Central memory CD8-positive, alpha-beta T cell (primary cell): ENCODE results near the gene FEV.
A peak's percentile ranks its signal among the peaks of the same experiment; 100 is the strongest.

Experiments
- ATAC-seq: fragments of 150-1000 bp; cut with Tn5 transposase; replicated peaks from 2 replicates; pipeline ENCODE4 v1.10.0; 2022; ENCODE audit warnings: mild to moderate bottlenecking, moderate FRiP score, moderate number of reproducible peaks; ENCODE audit not compliant: poor library complexity, severe bottlenecking; ENCODE audit errors: extremely low read depth
- DNase-seq, 2 donors: peaks; one replicate each; pipeline ENCODE4 v3.0.0; 2021; ENCODE audit warnings: low spot score in 2 of 2
- H3K27ac Mint-ChIP-seq: one replicate; pipeline ENCODE4 v1.8.0; 2022; ENCODE audit warnings: low read depth, mild to moderate bottlenecking, moderate library complexity, mixed read lengths
- H3K27me3 Mint-ChIP-seq: one replicate; pipeline ENCODE4 v1.8.0; 2022; ENCODE audit warnings: mixed read lengths
- H3K36me3 Mint-ChIP-seq: one replicate; pipeline ENCODE4 v1.8.0; 2022; ENCODE audit warnings: mild to moderate bottlenecking, moderate library complexity, mixed read lengths; ENCODE audit not compliant: insufficient read depth
- H3K4me1 Mint-ChIP-seq: one replicate; pipeline ENCODE4 v1.8.0; 2022; ENCODE audit warnings: mixed read lengths
- H3K4me3 Mint-ChIP-seq: one replicate; pipeline ENCODE4 v1.8.0; 2022; ENCODE audit warnings: mild to moderate bottlenecking, moderate library complexity, mixed read lengths
- H3K9me3 Mint-ChIP-seq: one replicate; pipeline ENCODE4 v1.8.0; 2022; ENCODE audit warnings: mixed read lengths

The FEV gene

DNA sequence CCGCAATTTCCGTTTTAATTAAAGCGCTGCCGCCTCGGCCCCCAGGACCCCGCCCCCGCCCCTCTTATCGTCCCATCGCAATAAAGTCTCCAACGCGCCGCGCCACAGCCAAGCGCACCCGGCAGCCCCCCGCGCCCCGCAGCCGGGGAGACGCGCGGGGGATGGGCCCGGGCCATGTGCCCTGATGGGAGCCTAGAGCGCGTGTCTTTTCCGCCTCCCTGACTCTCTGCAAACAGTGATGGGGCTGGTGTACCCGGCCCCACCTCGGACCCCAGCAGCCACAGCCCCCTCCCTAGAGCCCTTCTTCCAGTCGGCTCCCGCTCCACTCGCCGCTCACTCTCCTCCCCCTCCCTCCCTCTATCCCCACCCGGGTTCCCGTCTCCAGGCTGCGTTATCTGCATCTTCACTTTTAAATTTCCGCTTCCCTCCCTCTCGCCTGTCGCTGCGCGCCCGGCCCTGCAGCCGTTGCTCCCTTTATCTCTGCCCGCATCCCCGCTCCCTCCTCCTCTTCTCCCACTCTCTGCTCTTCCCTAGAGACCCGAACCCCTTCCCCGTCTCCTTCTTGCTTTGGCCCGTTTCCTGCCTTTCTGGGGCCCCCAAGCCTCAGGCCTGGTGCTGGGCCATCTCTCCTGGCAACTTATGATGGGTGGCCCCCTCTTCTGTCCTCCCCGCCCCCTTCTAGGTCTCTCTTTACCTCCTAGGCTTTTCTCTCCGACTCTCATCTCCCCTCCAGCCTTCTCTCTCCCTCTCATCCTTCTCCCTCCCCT is 524 bp upstream of the FEV start:
- Mint-ChIP-seq H3K27ac (no peak overlapping the region), H3K27me3 (peaks cover 100% of the 10 kb centered on the region), H3K36me3 (peaks cover 1% of the 10 kb centered on the region), H3K4me1 (peaks cover 33% of the 10 kb centered on the region), H3K9me3 (no peaks in the 10 kb centered on the region), H3K4me3 (peak overlapping the region; percentile 10)
- ATAC-seq (no peak), DNase-seq (no peak)

DNA sequence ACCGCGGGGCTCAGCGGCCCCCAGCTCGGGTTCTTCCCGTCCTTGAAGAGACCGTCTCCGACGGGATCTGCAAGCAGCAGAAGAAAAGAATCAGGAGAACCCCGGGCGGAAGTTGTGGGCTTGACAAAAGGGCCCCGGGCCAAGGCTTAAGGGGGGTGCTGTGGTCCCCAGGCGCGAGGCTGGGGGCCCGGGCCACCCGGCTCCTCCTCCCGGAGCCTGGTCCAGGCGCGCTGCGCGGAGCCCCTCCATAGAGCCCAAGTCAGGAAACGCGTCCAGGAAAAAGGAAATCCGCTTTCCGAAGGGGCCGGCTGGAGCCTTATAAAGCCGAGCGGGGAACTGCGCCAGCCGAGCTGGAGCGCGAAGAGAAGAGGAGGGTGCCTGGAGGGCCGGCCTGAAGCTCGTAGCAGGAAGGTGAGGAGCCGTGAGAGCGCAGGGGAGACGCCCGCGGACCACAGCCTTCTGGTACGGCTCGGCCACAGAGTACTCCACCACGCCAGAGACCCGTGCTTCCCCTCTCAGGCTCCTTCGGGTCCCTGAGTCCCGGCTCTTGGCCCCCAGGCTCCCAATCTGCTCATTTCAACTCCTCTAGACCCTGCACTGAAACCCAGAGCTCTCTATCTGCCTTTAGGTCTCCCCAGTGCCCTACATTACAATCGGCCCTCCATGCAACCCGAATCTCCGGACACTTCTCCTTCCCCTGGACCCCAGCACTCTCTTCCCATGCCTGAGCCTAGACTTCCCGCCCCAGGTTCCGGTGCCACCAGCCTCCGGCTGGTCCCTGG is 554 bp downstream of the FEV start:
- Mint-ChIP-seq H3K27me3 (peaks cover 100% of the 10 kb centered on the region), H3K36me3 (peaks cover 1% of the 10 kb centered on the region), H3K9me3 (no peaks in the 10 kb centered on the region), H3K27ac (no peak overlapping the region), H3K4me1 (peaks cover 39% of the 10 kb centered on the region), H3K4me3 (peak overlapping the region; percentile 55)
- no peak for ATAC-seq
- DNase-seq = no peak

DNA sequence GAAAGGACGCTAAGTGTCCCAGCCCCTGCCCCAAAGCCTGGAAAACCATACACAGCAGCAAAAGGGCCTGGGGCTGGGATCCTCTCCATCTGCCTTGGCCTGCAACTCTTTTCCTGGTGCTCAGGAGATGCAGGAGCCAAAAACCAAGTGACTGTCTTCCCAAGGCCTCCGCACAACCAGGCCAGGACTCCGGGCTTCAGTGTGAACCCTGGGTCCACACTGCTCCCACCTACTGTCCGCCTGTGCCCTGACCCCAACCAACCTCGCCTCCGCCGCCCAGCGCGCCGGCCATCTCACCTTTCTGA is 1.1 kb downstream of the FEV start:
- ATAC-seq = no peak
- no peaks in the 10 kb centered on the region for H3K9me3 Mint-ChIP-seq
- no peak overlapping the region for H3K27ac Mint-ChIP-seq
- peaks cover 1% of the 10 kb centered on the region for H3K36me3 Mint-ChIP-seq
- H3K4me1 Mint-ChIP-seq = peaks cover 39% of the 10 kb centered on the region
- peak overlapping the region; percentile 55 for H3K4me3 Mint-ChIP-seq
- H3K27me3 Mint-ChIP-seq = peaks cover 100% of the 10 kb centered on the region
- DNase-seq = no peak

DNA sequence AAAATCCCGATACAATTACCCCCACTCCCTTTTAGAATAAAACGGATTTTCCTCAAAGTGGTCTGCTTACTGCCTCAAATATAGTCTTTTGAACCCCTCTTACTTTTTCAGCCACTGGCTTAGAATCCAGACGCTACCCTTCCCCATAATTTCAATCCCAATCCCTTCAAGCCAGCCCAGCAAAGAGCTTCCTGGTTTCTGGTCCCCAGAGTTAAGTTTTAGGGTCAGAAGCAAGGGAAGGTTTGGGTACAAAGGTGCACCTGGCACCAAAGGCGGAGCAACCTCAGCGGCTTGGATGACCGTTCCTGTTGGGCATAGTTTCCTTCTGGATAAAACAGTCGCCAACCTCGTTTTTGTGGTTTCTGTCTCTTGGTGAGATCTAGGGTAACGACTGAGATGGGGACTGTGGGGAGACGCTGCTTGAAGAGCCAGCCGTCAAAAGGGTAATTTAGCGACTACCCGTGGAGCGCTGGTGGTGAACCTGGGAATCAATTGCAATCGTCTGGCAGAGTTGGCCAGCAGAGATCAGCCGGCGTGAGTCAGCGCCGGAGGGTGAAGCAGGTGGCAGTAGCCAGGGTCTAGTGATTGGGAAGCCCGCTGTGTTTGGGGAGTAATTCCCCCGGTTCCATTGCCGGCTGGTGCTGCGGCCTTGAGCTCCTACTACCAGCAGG is 1.6 kb downstream of the FEV start:
- peaks cover 100% of the 10 kb centered on the region for H3K27me3 Mint-ChIP-seq
- no peaks in the 10 kb centered on the region for H3K9me3 Mint-ChIP-seq
- no peak overlapping the region for H3K27ac Mint-ChIP-seq
- H3K4me1 Mint-ChIP-seq = peaks cover 39% of the 10 kb centered on the region
- no peak for DNase-seq
- H3K36me3 Mint-ChIP-seq = peaks cover 1% of the 10 kb centered on the region
- peak overlapping the region; percentile 55 for H3K4me3 Mint-ChIP-seq
- no peak for ATAC-seq

DNA sequence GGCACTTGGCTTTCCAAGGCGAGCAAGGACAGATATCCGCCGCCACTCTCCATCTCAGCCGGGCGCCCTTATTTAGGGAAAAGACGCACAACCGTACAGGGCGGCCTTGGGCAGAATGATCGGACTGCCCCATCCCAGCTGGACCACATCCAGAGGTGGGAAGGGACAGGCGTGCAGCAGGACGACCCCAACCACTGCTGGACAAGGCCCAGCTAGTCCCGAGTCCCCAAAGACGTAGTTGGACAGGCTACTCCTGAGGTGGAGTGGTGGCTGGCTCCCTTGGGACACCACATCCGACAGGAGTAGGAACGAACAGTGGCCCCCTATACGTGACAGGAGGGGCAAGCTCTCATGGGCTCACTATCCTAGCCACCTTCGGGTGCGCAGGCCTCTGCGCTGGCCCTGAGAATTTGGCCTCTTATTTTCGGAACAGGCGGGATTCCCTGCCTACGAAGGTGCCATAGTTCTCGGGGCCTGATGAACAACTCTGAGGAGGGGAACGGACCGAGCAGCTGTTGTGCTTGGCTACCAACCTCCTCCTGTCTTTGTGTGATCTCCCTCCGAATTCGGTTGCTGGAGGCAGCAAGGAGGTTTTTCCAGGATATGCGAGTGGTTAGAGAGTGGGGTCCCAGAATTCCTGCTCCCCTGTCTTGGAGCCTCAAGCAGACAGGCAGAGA is 2.3 kb downstream of the FEV start:
- Mint-ChIP-seq H3K27me3 (peaks cover 100% of the 10 kb centered on the region), H3K36me3 (peaks cover 1% of the 10 kb centered on the region), H3K27ac (no peak overlapping the region), H3K4me3 (peak overlapping the region; percentile 55), H3K4me1 (peaks cover 39% of the 10 kb centered on the region), H3K9me3 (no peaks in the 10 kb centered on the region)
- no peak for ATAC-seq
- no peak for DNase-seq

DNA sequence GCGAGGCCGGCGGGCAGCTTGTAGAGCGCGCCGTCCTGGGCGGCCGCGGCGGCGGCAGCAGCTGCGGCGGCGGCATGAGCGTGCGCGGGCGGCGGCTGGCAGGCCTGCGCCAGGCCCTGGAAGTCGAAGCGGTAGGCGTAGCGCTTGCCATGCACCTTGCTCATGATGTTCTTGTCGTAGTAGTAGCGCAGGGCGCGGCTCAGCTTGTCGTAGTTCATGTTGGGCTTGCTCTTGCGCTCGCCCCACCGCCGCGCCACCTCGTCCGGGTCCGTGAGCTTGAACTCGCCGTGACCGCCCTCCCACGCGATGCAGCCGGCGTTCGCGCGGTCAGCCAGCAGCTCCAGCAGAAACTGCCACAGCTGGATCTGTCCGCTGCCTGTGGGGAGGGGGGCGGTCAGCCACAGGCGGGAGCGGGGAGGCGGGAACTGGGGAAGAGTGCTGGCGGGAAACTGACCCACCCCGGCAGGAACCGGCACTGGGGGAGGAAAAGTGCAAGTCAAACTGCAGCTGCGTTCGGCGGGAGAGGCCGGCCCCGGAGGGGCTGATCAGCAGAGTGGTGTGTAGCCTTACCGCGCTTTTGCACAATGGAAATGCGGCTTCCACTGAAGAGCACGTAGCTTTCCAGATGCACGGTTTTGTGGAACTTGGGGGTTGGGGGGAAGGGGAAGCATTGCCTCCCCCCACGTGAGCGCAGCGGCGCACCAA is 3.0 kb downstream of the FEV start:
- Mint-ChIP-seq H3K36me3 (peaks cover 1% of the 10 kb centered on the region), H3K27ac (no peak overlapping the region), H3K9me3 (no peaks in the 10 kb centered on the region), H3K27me3 (peaks cover 100% of the 10 kb centered on the region), H3K4me3 (peak overlapping the region; percentile 55), H3K4me1 (peaks cover 39% of the 10 kb centered on the region)
- no peak for DNase-seq
- peak; percentile 37 for ATAC-seq

DNA sequence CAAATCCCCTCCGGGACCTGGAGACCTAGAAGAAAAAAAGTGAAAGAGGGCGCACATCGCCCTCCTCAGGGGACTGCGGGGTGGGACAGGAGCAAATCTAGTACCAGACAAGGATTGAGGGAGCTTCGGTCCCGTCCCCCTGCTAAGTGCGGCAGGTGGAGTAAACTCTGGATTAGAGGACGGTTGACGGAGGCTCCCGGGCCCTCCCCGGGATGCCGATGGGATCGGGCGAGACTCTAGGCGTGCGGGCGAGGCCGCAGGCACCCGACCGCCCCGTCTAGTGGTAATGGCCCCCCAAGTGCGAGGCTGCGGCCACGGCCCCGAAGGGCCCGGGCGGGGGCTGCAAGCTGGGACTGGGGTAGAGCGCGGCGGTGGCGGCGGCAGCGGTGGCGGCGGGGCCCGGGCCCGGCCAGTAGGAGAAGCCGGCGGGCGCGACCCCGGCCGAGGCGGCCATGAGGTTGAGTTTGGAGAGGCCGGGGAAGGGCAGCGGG is 3.5 kb downstream of the FEV start:
- H3K4me1 Mint-ChIP-seq = peaks cover 39% of the 10 kb centered on the region
- H3K9me3 Mint-ChIP-seq = no peaks in the 10 kb centered on the region
- no peak overlapping the region for H3K27ac Mint-ChIP-seq
- peak overlapping the region; percentile 77 for H3K4me3 Mint-ChIP-seq
- no peak for ATAC-seq
- peaks cover 1% of the 10 kb centered on the region for H3K36me3 Mint-ChIP-seq
- no peak for DNase-seq
- H3K27me3 Mint-ChIP-seq = peaks cover 100% of the 10 kb centered on the region

DNA sequence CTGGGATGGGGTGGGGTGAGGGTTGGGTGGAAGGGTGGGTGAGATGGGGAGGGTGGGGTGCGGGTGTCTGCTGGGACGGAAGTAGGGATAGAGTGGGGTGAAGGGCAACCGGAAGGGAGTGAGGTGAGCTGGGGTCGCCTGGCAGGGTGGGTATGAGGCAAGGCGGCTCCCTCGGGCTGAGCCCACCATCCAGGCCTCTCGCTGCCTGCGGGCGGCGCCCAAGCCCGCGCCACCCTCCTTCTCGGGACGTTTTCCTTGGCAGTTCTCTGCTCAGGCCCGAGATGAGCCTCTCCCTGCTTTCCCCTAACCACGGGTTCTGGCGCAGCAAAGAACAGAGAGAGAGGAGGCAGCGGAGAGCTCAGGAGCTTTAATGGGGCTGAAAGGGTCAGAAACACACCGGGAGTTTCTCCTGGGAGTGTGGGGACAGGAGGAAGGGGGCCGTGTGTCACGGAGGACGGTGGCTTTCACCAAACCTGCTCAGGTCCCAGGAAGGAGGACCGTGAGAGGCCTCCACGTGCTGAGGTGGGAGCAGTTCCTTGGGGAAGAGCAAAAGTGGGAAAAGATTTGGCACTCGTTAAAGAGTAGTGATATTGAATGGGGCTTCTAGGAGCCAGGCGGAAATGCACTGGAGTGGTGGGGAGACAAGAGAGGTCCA is 4.1 kb downstream of the FEV start:
- ATAC-seq = no peak
- Mint-ChIP-seq H3K27ac (peak overlapping the region; percentile 74), H3K9me3 (no peaks in the 10 kb centered on the region), H3K4me3 (peak overlapping the region; percentile 77), H3K27me3 (peaks cover 100% of the 10 kb centered on the region), H3K4me1 (peaks cover 38% of the 10 kb centered on the region), H3K36me3 (peaks cover 1% of the 10 kb centered on the region)
- no peak for DNase-seq

DNA sequence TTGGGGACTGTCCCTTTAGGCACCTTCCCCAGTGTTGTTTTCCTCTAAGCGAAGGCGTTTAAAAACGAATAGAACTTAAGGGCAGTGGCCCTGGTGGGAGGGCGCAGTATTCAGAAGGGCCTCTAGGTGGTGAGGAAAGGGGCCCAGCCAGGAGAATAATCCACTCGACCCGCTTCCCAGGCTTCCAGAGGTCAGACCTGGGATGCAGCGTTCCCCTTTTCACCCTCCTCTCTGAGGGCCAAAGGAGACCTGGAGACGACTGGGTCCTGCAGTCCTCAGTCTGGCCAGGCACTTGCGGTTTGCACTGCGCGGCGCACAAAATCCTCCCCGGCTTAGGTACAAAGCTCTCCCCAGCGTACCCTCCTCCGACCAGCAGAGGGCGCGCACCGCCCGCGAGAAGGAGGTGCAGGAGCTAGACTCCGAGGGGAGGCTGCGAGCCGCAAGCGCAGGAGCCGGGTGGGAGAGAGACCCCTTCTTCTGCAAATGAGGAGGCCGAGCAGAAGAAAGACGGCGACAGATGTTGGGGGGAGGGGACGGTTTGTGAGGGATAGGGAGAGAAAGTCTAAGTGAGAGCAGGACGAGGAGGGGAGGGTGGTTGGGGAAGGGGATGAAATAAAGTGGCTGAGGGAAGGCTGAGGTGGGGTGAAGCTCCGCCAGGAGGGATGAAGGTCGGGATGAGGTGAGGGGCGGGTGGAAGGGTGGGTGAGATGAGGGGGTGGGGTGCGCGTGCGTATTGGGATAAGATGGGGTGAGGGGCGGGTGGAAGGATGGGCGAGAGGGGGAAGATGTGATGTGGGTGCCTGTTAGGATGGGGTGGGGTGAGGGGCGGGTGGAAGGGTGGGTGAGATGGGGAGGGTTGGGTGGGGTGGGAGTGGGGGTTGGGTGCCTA is 4.9 kb downstream of the FEV start:
- ATAC-seq = peak; percentile 88
- H3K9me3 Mint-ChIP-seq = no peaks in the 10 kb centered on the region
- H3K4me1 Mint-ChIP-seq = peaks cover 34% of the 10 kb centered on the region
- H3K27me3 Mint-ChIP-seq = peaks cover 100% of the 10 kb centered on the region
- H3K4me3 Mint-ChIP-seq = peak overlapping the region; percentile 77
- peaks cover 1% of the 10 kb centered on the region for H3K36me3 Mint-ChIP-seq
- DNase-seq = peak; percentile 76 to 79
- peak overlapping the region; percentile 74 for H3K27ac Mint-ChIP-seq

DNA sequence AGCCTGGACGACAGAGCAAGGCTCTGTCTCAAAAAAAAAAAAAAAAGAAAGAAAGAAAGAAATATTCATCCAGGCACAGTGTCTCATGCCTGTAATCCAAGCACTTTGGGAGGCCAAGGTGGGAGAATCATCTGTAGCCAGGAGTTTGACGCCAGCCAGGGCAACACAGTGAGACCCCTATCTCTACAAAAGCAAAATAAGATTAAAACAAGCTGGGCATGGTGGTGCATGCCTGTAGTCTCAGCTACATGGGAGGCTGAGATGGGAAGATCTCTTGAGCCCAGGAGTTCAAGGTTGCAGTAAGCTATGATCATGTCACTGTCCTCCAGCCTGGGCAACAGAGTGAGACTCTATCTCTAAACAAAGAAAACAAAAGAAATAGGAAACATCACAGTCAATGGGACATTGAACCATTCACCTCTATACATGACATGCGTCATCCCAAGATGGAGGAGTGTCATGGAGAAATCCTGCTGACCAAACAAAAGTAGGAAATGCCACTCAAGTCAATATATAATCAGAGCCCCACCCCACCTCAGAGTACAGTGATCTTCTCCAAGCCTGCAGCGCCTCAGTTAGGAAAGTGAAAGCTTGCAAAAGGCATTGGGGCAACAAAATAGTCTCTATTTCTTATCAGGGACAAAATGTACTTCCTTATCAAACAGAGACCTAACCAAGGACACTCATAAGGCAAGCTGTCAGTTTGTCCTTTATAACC is 9.8 kb downstream of the FEV start:
- no peak for ATAC-seq
- no peak overlapping the region for H3K4me3 Mint-ChIP-seq
- H3K27ac Mint-ChIP-seq = no peak overlapping the region
- H3K4me1 Mint-ChIP-seq = peaks cover 4% of the 10 kb centered on the region
- peaks cover 88% of the 10 kb centered on the region for H3K27me3 Mint-ChIP-seq
- H3K9me3 Mint-ChIP-seq = no peaks in the 10 kb centered on the region
- DNase-seq = no peak
- no peaks in the 10 kb centered on the region for H3K36me3 Mint-ChIP-seq
